Measurements from ENCODE around the gene TSFM. TPM values are rescaled to one million over a fixed set of nuclear protein-coding genes. Genes with fewer than 3 reads are reported as not detected.

TSFM gene
- total and polyA plus RNA-seq, 2 of the 13 experiments (the other 11 are each of a cell fraction or from before 2014, with no cell fraction given) = 29.8 to 68.3 TPM

DNA sequence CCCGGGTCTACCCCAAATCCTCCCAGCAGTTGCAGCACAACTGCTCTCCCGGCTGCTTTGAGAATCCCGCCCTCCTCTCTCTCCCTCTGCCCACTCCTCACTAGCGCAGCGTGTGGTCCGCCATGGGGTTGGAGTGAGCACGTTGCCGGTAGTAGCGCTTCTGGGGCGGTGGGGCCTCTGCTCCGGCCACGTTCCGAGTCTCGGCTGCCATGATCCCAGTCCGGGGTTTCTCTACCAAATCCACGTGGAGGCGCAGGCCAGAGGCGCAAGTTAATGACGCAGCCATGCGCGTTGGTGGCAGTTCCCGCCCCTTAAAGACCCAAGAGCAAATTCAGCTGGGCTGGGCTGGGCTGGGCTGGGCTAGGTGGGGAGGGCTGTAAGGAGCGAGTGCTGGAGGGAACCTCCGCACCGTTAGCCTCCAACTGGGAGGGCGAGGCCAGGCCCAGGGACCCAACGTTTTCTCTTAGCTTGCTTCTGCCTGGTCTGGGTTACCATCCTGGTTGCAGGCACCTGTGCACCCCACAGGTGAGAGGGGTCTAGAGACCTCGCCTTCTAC lies 10.6 kb upstream of the TSFM start, which contains the start of gene METTL1 (continued):
- TF ChIP-seq, protein P1, sequence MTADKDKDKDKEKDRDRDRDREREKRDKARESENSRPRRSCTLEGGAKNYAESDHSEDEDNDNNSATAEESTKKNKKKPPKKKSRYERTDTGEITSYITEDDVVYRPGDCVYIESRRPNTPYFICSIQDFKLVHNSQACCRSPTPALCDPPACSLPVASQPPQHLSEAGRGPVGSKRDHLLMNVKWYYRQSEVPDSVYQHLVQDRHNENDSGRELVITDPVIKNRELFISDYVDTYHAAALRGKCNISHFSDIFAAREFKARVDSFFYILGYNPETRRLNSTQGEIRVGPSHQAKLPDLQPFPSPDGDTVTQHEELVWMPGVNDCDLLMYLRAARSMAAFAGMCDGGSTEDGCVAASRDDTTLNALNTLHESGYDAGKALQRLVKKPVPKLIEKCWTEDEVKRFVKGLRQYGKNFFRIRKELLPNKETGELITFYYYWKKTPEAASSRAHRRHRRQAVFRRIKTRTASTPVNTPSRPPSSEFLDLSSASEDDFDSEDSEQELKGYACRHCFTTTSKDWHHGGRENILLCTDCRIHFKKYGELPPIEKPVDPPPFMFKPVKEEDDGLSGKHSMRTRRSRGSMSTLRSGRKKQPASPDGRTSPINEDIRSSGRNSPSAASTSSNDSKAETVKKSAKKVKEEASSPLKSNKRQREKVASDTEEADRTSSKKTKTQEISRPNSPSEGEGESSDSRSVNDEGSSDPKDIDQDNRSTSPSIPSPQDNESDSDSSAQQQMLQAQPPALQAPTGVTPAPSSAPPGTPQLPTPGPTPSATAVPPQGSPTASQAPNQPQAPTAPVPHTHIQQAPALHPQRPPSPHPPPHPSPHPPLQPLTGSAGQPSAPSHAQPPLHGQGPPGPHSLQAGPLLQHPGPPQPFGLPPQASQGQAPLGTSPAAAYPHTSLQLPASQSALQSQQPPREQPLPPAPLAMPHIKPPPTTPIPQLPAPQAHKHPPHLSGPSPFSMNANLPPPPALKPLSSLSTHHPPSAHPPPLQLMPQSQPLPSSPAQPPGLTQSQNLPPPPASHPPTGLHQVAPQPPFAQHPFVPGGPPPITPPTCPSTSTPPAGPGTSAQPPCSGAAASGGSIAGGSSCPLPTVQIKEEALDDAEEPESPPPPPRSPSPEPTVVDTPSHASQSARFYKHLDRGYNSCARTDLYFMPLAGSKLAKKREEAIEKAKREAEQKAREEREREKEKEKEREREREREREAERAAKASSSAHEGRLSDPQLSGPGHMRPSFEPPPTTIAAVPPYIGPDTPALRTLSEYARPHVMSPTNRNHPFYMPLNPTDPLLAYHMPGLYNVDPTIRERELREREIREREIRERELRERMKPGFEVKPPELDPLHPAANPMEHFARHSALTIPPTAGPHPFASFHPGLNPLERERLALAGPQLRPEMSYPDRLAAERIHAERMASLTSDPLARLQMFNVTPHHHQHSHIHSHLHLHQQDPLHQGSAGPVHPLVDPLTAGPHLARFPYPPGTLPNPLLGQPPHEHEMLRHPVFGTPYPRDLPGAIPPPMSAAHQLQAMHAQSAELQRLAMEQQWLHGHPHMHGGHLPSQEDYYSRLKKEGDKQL (CRISPR knock-in tag; IDR thresholded peaks at IDR 0.05; ENCODE audit: low read depth) = no peak; the same call in 1 of the 2 replicates
- peak; percentile 74; the same call in 1 of the 2 replicates for TF ChIP-seq CHCHD3 (CRISPR knock-in tag; IDR thresholded peaks at IDR 0.05)
- TF ChIP-seq NFE2L2 (IDR thresholded peaks at IDR 0.05; ENCODE audit: low read length) = no peak
- peak; percentile 89 for TF ChIP-seq POGZ (CRISPR knock-in tag; IDR thresholded peaks at IDR 0.05)
- TF ChIP-seq HNF4A (CRISPR knock-in tag; IDR thresholded peaks at IDR 0.05) = 0 out of 2 replicates have a peak, but pooled peaks have one; percentile 5
- peak; percentile 96 for TF ChIP-seq GATAD1 (CRISPR knock-in tag; IDR thresholded peaks at IDR 0.05)
- TF ChIP-seq, protein P2, sequence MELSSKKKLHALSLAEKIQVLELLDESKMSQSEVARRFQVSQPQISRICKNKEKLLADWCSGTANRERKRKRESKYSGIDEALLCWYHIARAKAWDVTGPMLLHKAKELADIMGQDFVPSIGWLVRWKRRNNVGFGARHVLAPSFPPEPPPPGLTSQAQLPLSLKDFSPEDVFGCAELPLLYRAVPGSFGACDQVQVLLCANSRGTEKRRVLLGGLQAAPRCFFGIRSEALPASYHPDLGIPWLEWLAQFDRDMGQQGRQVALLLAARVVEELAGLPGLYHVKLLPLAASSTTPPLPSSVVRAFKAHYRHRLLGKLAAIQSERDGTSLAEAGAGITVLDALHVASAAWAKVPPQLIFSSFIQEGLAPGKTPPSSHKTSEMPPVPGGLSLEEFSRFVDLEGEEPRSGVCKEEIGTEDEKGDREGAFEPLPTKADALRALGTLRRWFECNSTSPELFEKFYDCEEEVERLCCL (CRISPR knock-in tag; IDR thresholded peaks at IDR 0.05; ENCODE audit: borderline replicate concordance) = no peak
- no peak for TF ChIP-seq DPF2 (CRISPR knock-in tag; IDR thresholded peaks at IDR 0.05; ENCODE audit: borderline replicate concordance, low read depth)
- TF ChIP-seq CAMTA2 (CRISPR knock-in tag; IDR thresholded peaks at IDR 0.05; ENCODE audit: borderline replicate concordance) = no peak
- peak; percentile 76; the same call in 1 of the 2 replicates for TF ChIP-seq HDAC2 (CRISPR knock-in tag; IDR thresholded peaks at IDR 0.05)
- TF ChIP-seq, protein P3, sequence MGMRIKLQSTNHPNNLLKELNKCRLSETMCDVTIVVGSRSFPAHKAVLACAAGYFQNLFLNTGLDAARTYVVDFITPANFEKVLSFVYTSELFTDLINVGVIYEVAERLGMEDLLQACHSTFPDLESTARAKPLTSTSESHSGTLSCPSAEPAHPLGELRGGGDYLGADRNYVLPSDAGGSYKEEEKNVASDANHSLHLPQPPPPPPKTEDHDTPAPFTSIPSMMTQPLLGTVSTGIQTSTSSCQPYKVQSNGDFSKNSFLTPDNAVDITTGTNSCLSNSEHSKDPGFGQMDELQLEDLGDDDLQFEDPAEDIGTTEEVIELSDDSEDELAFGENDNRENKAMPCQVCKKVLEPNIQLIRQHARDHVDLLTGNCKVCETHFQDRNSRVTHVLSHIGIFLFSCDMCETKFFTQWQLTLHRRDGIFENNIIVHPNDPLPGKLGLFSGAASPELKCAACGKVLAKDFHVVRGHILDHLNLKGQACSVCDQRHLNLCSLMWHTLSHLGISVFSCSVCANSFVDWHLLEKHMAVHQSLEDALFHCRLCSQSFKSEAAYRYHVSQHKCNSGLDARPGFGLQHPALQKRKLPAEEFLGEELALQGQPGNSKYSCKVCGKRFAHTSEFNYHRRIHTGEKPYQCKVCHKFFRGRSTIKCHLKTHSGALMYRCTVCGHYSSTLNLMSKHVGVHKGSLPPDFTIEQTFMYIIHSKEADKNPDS (CRISPR knock-in tag; IDR thresholded peaks at IDR 0.05) = 0 out of 2 replicates have a peak, but pooled peaks have one; percentile 77
- TF ChIP-seq, protein P4, sequence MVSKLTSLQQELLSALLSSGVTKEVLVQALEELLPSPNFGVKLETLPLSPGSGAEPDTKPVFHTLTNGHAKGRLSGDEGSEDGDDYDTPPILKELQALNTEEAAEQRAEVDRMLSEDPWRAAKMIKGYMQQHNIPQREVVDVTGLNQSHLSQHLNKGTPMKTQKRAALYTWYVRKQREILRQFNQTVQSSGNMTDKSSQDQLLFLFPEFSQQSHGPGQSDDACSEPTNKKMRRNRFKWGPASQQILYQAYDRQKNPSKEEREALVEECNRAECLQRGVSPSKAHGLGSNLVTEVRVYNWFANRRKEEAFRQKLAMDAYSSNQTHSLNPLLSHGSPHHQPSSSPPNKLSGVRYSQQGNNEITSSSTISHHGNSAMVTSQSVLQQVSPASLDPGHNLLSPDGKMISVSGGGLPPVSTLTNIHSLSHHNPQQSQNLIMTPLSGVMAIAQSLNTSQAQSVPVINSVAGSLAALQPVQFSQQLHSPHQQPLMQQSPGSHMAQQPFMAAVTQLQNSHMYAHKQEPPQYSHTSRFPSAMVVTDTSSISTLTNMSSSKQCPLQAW (CRISPR knock-in tag; IDR thresholded peaks at IDR 0.05) = peak; percentile 94
- TF ChIP-seq KLF9 (CRISPR knock-in tag; IDR thresholded peaks at IDR 0.05; ENCODE audit: low read depth) = no peak; the same call in none of the 2 replicates
- TF ChIP-seq ZNF30 (CRISPR knock-in tag; IDR thresholded peaks at IDR 0.05) = 0 out of 2 replicates have a peak, but pooled peaks have one; percentile 90
- peak; percentile 77 for TF ChIP-seq ZNF441 (CRISPR knock-in tag; IDR thresholded peaks at IDR 0.05; ENCODE audit: borderline replicate concordance)
- TF ChIP-seq ARNT2 (CRISPR knock-in tag; IDR thresholded peaks at IDR 0.05; ENCODE audit: low read depth) = peak; percentile 89
- no peak for TF ChIP-seq ADNP (CRISPR knock-in tag; IDR thresholded peaks at IDR 0.05)
- no peak for TF ChIP-seq CHD4 (IDR thresholded peaks at IDR 0.05; ENCODE audit: borderline replicate concordance, low read length)
- no peak for TF ChIP-seq SETDB1 (CRISPR knock-in tag; IDR thresholded peaks at IDR 0.05; ENCODE audit: borderline replicate concordance)
